PC-9 (cell line): ENCODE data around the gene PLXDC2. TPM values are rescaled to one million over a fixed set of nuclear protein-coding genes. Genes with fewer than 3 reads are reported as not detected.

Experiments used
- BruUV-seq: library from RNA; stranded (reverse); fragments of 400-500 nt; replicated peaks from 2 replicates; lab custom pipeline; 2021; lab: Mats Ljungman, UMichigan
- CTCF ChIA-PET: fragments of 300-600 bp; sonication (Branson Sonifier 250); formaldehyde crosslinking; loops from one replicate; lab custom pipeline; 2022; ENCODE audit warnings: antibody characterized with exemption; lab: Charles Lee
- POLR2A ChIA-PET: fragments of 300-600 bp; sonication (Branson Sonifier 250); formaldehyde crosslinking; loops from one replicate; lab custom pipeline; 2022; ENCODE audit warnings: antibody characterized with exemption; ENCODE audit not compliant: unreplicated experiment; lab: Charles Lee
- DNase-seq, 2 experiments: peaks; one replicate each; pipeline versions ENCODE4 v3.0.0 to v3.0.0-alpha.2; 2015 to 2022; ENCODE audit warnings: mixed read lengths in 1 of 2
- H2AFZ ChIP-seq: fragments of 200-600 bp; sonication (generic); 2 replicates; pipeline ENCODE4 v1.8.1; 2017; ENCODE audit warnings: antibody characterized with exemption
- H3F3A ChIP-seq: fragments of 200-600 bp; sonication (generic); 2 replicates; pipeline ENCODE4 v1.8.1; 2017; ENCODE audit warnings: antibody characterized with exemption, mild to moderate bottlenecking, low read depth; ENCODE audit not compliant: insufficient read depth
- H3K27ac ChIP-seq: fragments of 200-600 bp; sonication (generic); 2 replicates; pipeline ENCODE4 v1.6.1; 2016; ENCODE audit warnings: mixed run types
- H3K27me3 ChIP-seq: fragments of 200-600 bp; sonication (generic); 2 replicates; pipeline ENCODE4 v1.6.1; 2016; ENCODE audit warnings: low read depth, mixed run types; ENCODE audit not compliant: insufficient read depth
- H3K36me3 ChIP-seq: fragments of 200-600 bp; sonication (generic); 2 replicates; pipeline ENCODE4 v1.6.1; 2016; ENCODE audit warnings: low read depth, mixed run types
- H3K4me1 ChIP-seq: fragments of 200-600 bp; sonication (generic); replicated peaks from 2 replicates; pipeline ENCODE4 v1.6.1; 2016; ENCODE audit warnings: mixed run types; ENCODE audit not compliant: insufficient read depth
- H3K4me2 ChIP-seq: fragments of 200-600 bp; sonication (generic); 2 replicates; pipeline ENCODE4 v1.6.1; 2017; ENCODE audit warnings: mixed run types
- H3K4me3 ChIP-seq: fragments of 200-600 bp; sonication (generic); 2 replicates; pipeline ENCODE4 v1.6.1; 2016; ENCODE audit warnings: mixed run types
- H3K79me2 ChIP-seq: fragments of 200-600 bp; sonication (generic); 2 replicates; pipeline ENCODE4 v1.6.1; 2017; ENCODE audit warnings: low read depth, mixed run types
- H3K9me2 ChIP-seq: fragments of 200-600 bp; sonication (generic); 2 replicates; pipeline ENCODE4 v1.8.1; 2017; ENCODE audit warnings: mild to moderate bottlenecking; ENCODE audit not compliant: insufficient read depth
- H3K9me3 ChIP-seq: fragments of 200-600 bp; sonication (generic); 2 replicates; pipeline ENCODE4 v1.8.1; 2016; ENCODE audit warnings: low read depth; ENCODE audit not compliant: insufficient read depth
- H4K20me1 ChIP-seq: fragments of 200-600 bp; sonication (generic); 2 replicates; pipeline ENCODE4 v1.8.1; 2017; ENCODE audit not compliant: insufficient read depth
- EZH2 ChIP-seq: fragments of 200-600 bp; sonication (generic); IDR thresholded peaks from 2 replicates; pipeline ENCODE4 v1.8.0; 2017; ENCODE audit warnings: antibody characterized with exemption, low read depth
- intact Hi-C: fragments of 100-400 bp; cut with micrococcal nuclease; formaldehyde crosslinking; loops from one replicate; pipeline ENCODE4 v1.10.0; 2022; ENCODE audit not compliant: unreplicated experiment
- total RNA-seq: library from RNA; stranded (reverse); gene quantifications from 2 replicates; pipeline ENCODE4 v1.2.3, GENCODE V29; 2021
- TF ChIP-seq, protein P1 (sequence below): fragments of 200-600 bp; sonication (generic); conservative IDR thresholded peaks from 2 replicates; pipeline ENCODE4 v1.6.1; 2017; ENCODE audit warnings: mixed run types, antibody characterized with exemption, mild to moderate bottlenecking, moderate library complexity

Gene PLXDC2
- total RNA-seq, 1 experiment from 2014 or later, result not detected

- TF ChIP-seq, protein P1, sequence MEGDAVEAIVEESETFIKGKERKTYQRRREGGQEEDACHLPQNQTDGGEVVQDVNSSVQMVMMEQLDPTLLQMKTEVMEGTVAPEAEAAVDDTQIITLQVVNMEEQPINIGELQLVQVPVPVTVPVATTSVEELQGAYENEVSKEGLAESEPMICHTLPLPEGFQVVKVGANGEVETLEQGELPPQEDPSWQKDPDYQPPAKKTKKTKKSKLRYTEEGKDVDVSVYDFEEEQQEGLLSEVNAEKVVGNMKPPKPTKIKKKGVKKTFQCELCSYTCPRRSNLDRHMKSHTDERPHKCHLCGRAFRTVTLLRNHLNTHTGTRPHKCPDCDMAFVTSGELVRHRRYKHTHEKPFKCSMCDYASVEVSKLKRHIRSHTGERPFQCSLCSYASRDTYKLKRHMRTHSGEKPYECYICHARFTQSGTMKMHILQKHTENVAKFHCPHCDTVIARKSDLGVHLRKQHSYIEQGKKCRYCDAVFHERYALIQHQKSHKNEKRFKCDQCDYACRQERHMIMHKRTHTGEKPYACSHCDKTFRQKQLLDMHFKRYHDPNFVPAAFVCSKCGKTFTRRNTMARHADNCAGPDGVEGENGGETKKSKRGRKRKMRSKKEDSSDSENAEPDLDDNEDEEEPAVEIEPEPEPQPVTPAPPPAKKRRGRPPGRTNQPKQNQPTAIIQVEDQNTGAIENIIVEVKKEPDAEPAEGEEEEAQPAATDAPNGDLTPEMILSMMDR, result no peak
- TF ChIP-seq EZH2, result no peak
- ChIA-PET POLR2A (no interaction called here), CTCF (no interaction called here)
- no TSS peak for BruUV-seq
- no peaks in the 10 kb centered on the region for H3K9me2 ChIP-seq
- no peak for DNase-seq
- H3K36me3 ChIP-seq, result no peaks in the 10 kb centered on the region
- H2AFZ ChIP-seq, result no peak overlapping the region
- H3K79me2 ChIP-seq, result no peaks in the 10 kb centered on the region
- no peak overlapping the region for H3K4me3 ChIP-seq
- no peaks in the 10 kb centered on the region for H3K9me3 ChIP-seq
- no peaks in the 10 kb centered on the region for H4K20me1 ChIP-seq
- no peaks in the 10 kb centered on the region for H3K27me3 ChIP-seq
- intact Hi-C loops, result no loop called here
- no peak overlapping the region for H3K27ac ChIP-seq
- no peak overlapping the region for H3K4me2 ChIP-seq
- no peaks in the 10 kb centered on the region for H3F3A ChIP-seq
- no peaks in the 10 kb centered on the region for H3K4me1 ChIP-seq
These were observed 27.3 kb downstream of the PLXDC2 start for GRCh38 chr10:19843487-19843886.

DNA sequence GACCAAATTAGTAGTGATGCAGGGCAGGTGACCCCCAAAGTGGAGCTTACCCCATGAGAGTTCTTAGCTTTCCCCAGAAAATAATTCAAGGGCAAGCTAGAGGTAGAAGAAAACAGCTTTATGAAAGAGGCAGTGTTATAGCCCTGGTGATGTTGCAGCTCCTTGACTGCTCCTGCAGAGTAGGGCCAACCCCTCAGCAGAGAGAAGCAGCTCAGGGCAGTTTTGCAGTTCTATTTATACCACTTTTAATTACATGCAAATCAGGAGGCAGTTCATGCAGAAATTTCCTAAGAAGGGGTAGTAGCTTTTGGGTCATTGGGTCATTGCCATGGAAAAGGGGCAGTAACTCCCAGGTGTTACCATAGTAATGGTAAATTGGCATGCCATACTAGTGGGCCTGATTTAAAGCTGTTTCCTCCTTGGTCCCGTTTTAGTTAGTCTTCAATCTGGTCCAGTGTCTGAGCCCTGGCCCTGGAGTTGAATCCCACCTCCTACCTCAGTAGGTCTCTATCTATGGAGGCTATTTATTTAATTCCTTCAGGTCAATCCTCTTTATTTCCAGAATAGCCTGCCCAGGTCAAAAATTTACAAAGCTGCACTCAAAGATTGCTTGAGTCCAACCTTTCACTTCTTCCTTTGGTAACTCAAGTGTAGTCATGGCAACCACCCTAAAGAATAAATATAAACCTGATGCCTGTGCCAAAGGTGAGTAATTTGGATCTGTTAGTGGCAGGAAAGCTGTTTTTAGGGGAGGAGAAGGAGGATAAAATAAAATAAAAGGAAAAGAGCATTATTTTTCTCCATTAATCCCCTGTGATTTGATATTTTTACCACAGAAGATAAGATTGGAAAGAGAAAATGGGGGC lies 29.5 kb downstream of the PLXDC2 start:
- Histone ChIP-seq H3K4me3 (no peak overlapping the region), H3K27ac (no peak overlapping the region), H4K20me1 (no peaks in the 10 kb centered on the region), H3K4me2 (no peak overlapping the region), H3K4me1 (no peaks in the 10 kb centered on the region), H3K79me2 (no peaks in the 10 kb centered on the region), H3K27me3 (no peaks in the 10 kb centered on the region), H3F3A (no peaks in the 10 kb centered on the region), H3K9me2 (no peaks in the 10 kb centered on the region), H3K9me3 (no peaks in the 10 kb centered on the region), H3K36me3 (no peaks in the 10 kb centered on the region), H2AFZ (no peak overlapping the region)
- ChIA-PET POLR2A (no interaction called here), CTCF (interaction anchor here (0.6 kb wide), 1 partner anchor 19 kb away, joined by 3 read pairs; no protein-coding TSS in a partner anchor)
- DNase-seq, result no peak
- no TSS peak for BruUV-seq
- intact Hi-C loops, result no loop called here
- TF ChIP-seq EZH2, result no peak
- TF ChIP-seq, protein P1, result no peak

GRCh38 chr10:19847321-19847720 lies 31.1 kb downstream of the PLXDC2 start:
- Histone ChIP-seq H3F3A (no peaks in the 10 kb centered on the region), H3K4me1 (no peaks in the 10 kb centered on the region), H3K36me3 (no peaks in the 10 kb centered on the region), H3K27me3 (no peaks in the 10 kb centered on the region), H3K9me3 (no peaks in the 10 kb centered on the region), H4K20me1 (no peaks in the 10 kb centered on the region), H3K9me2 (no peaks in the 10 kb centered on the region), H3K79me2 (no peaks in the 10 kb centered on the region), H2AFZ (no peak overlapping the region), H3K4me2 (no peak overlapping the region), H3K27ac (no peak overlapping the region), H3K4me3 (no peak overlapping the region)
- intact Hi-C loops, result no loop called here
- ChIA-PET POLR2A (no interaction called here), CTCF (no interaction called here)
- no peak for DNase-seq
- BruUV-seq, result no TSS peak
- no peak for TF ChIP-seq EZH2
- TF ChIP-seq, protein P1, result no peak
